ENCODE results near the gene TMOD1. TPM values are rescaled to one million over a fixed set of nuclear protein-coding genes. Genes with fewer than 3 reads are reported as not detected.
A peak's percentile ranks its signal among the peaks of the same experiment; 100 is the strongest.
"Not testable (repeated sequence)": the region's sequence is repeated elsewhere in the genome, so short reads cannot be mapped to it uniquely, and the experiment has no call there.

TMOD1 gene
- total RNA-seq, 1 donor from 2014 or later = 21.1 TPM

DNA sequence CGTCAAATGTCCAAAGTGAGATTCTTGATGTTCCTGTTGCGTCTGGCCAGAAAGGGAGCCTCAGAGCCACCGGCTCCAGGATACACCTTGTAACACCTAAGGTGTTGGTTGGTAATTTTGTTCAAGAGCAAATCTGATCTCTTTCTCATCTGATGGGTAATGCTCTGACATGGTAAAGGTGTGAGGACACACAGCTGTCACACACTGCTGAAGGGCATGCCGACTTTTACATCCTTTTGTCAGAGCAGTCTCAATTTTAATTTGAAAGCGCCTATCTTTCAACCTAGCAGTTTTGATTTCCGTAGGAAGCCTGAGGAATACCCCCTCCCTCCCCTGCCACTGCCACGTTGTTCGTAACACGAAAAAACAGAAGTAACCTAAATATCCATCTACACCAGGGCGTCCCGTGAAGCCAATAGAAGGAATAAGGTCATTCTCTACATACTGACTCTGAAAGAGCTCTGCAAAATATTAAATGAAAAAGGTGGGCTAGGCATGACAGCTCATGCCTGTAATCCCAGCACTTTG is 74.3 kb downstream of the TMOD1 start:
- TF ChIP-seq POLR2AphosphoS5 (IDR thresholded peaks at IDR 0.05; ENCODE audit: insufficient read depth in 1 of 2, low read depth in 1 of 2) = no peak
- TF ChIP-seq, protein P1, sequence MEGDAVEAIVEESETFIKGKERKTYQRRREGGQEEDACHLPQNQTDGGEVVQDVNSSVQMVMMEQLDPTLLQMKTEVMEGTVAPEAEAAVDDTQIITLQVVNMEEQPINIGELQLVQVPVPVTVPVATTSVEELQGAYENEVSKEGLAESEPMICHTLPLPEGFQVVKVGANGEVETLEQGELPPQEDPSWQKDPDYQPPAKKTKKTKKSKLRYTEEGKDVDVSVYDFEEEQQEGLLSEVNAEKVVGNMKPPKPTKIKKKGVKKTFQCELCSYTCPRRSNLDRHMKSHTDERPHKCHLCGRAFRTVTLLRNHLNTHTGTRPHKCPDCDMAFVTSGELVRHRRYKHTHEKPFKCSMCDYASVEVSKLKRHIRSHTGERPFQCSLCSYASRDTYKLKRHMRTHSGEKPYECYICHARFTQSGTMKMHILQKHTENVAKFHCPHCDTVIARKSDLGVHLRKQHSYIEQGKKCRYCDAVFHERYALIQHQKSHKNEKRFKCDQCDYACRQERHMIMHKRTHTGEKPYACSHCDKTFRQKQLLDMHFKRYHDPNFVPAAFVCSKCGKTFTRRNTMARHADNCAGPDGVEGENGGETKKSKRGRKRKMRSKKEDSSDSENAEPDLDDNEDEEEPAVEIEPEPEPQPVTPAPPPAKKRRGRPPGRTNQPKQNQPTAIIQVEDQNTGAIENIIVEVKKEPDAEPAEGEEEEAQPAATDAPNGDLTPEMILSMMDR (IDR thresholded peaks at IDR 0.05) = no peak
- TF ChIP-seq POLR2A (IDR thresholded peaks at IDR 0.05) = no peak
- H3K4me3 ChIP-seq = no peak overlapping the region
- intact Hi-C loops (cut with DNase I) = no loop called here
- H3K27ac ChIP-seq = no peak overlapping the region
- no peaks in the 10 kb centered on the region for H3K27me3 ChIP-seq
- H3K9me3 ChIP-seq = no peaks in the 10 kb centered on the region
- peaks cover 0 to 4% of the 10 kb centered on the region in 2 donors for H3K36me3 ChIP-seq
- peaks cover 23% of the 10 kb centered on the region for H3K4me1 ChIP-seq
- DNase-seq (ENCODE audit: extremely low spot score in 2 of 2) = peak in 1 of 2 donors; percentile 22

DNA sequence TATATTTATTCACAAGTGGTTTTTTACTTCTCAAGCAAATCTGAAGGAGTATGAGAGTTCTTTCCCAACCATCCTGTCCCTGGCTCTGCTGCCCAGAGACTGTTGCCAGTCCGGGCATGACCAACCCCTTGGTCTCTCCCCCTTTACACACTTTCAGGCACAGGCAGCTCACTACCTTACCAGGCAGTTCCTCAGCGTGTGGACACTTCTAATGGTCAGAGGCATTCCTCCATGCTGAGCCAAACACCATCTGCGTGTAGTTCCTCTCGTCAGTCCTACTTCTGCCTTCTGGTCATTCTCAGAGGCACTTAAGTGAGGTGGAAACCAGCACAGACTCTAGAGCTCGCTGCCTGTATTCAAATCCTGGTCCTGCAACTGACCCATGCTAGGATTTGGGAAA is 75.6 kb downstream of the TMOD1 start:
- Histone ChIP-seq H3K9me3 (no peaks in the 10 kb centered on the region), H3K27ac (peak overlapping the region; percentile 20), H3K27me3 (no peaks in the 10 kb centered on the region), H3K4me1 (peaks cover 10% of the 10 kb centered on the region), H3K36me3 (peaks cover 0 to 4% of the 10 kb centered on the region in 2 donors), H3K4me3 (no peak overlapping the region)
- intact Hi-C loops (cut with DNase I) = no loop called here
- no peak for DNase-seq (ENCODE audit: extremely low spot score in 2 of 2)
- TF ChIP-seq POLR2AphosphoS5 (IDR thresholded peaks at IDR 0.05; ENCODE audit: insufficient read depth in 1 of 2, low read depth in 1 of 2) (no peak), POLR2A (IDR thresholded peaks at IDR 0.05) (no peak)
- TF ChIP-seq, protein P1 (IDR thresholded peaks at IDR 0.05) = no peak

DNA sequence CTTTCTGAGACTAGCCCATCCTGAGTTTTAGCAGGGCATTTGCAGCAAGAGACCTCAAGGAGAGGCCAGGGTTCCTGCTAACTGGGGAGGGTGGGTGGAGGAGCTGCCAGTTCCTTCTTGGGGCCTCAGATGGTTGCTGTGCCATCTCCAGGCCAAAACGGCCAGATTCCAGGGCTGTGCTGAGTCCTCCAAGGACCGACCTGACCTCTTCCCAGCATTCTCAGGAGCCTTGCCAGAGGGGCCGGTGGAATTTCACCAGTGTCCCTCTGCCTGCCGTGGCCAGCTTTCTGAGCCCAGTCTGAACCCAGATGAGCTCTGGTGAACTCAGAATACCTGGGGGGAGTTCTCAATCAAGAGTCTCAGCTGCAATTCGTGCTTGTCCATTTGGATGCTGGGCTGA is 77.4 kb downstream of the TMOD1 start:
- intact Hi-C loops (cut with DNase I) = no loop called here
- H3K9me3 ChIP-seq = no peaks in the 10 kb centered on the region
- H3K4me3 ChIP-seq = no peak overlapping the region
- DNase-seq (ENCODE audit: extremely low spot score in 2 of 2) = no peak
- TF ChIP-seq POLR2AphosphoS5 (IDR thresholded peaks at IDR 0.05; ENCODE audit: insufficient read depth in 1 of 2, low read depth in 1 of 2) = no peak
- TF ChIP-seq POLR2A (IDR thresholded peaks at IDR 0.05) = no peak
- TF ChIP-seq, protein P1 (IDR thresholded peaks at IDR 0.05) = no peak
- H3K4me1 ChIP-seq = peaks cover 10% of the 10 kb centered on the region
- peaks cover 0 to 4% of the 10 kb centered on the region in 2 donors for H3K36me3 ChIP-seq
- peak overlapping the region; percentile 51 for H3K27ac ChIP-seq
- H3K27me3 ChIP-seq = no peaks in the 10 kb centered on the region

DNA sequence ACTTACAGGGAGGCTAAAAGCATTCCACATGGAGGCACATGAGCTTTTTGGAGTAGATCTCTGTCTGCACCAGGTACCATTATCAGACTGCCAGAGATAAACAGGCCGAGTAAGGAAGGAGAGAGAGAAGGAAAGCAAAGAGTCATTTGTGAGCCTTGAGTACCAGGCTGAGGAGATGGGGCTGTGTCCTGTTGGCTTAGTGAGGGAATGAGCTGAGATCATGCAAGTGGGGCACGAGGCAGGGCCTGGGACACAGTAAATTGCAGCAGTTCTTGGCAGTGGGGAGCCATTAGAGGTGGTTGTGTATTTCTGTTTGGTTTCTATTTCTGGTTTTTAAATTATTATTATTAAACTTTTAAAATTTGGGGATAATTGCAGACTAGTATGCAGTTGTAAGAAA is 78.4 kb downstream of the TMOD1 start:
- Histone ChIP-seq H3K4me1 (peaks cover 10% of the 10 kb centered on the region), H3K4me3 (no peak overlapping the region), H3K36me3 (peaks cover 0 to 3% of the 10 kb centered on the region in 2 donors), H3K9me3 (no peaks in the 10 kb centered on the region), H3K27ac (peak overlapping the region; percentile 51), H3K27me3 (no peaks in the 10 kb centered on the region)
- intact Hi-C loops (cut with DNase I) = no loop called here
- TF ChIP-seq POLR2AphosphoS5 (IDR thresholded peaks at IDR 0.05; ENCODE audit: insufficient read depth in 1 of 2, low read depth in 1 of 2) (no peak), POLR2A (IDR thresholded peaks at IDR 0.05) (no peak)
- TF ChIP-seq, protein P1 (IDR thresholded peaks at IDR 0.05) = no peak
- no peak for DNase-seq (ENCODE audit: extremely low spot score in 2 of 2)

DNA sequence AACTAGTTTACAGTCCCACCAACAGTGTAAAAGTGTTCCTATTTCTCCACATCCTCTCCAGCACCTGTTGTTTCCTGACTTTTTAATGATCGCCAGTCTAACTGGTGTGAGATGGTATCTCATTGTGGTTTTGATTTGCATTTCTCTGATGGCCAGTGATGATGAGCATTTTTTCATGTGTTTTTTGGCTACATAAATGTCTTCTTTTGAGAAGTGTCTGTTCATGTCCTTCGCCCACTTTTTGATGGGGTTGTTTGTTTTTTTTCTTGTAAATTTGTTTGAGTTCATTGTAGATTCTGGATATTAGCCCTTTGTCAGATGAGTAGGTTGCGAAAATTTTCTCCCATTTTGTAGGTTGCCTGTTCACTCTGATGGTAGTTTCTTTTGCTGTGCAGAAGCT is 80.1 kb downstream of the TMOD1 start:
- H3K27me3 ChIP-seq; H3K27ac ChIP-seq; H3K4me3 ChIP-seq; intact Hi-C loops (cut with DNase I); DNase-seq (ENCODE audit: extremely low spot score in 2 of 2); H3K36me3 ChIP-seq; H3K9me3 ChIP-seq; H3K4me1 ChIP-seq: not testable (repeated sequence)

DNA sequence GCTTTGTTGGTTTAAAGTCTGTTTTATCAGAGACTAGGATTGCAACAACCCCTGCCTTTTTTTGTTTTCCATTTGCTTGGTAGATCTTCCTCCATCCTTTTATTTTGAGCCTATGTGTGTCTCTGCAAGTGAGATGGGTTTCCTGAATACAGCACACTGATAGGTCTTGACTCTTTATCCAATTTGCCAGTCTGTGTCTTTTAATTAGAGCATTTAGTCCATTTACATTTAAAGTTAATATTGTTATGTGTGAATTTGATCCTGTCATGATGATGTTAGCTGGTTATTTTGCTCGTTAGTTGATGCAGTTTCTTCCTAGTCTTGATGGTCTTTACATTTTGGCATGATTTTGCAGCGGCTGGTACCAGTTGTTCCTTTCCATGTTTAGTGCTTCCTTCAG is 83.3 kb downstream of the TMOD1 start:
- intact Hi-C loops (cut with DNase I); H3K27me3 ChIP-seq; H3K4me1 ChIP-seq; H3K9me3 ChIP-seq; H3K4me3 ChIP-seq; H3K27ac ChIP-seq; DNase-seq (ENCODE audit: extremely low spot score in 2 of 2); H3K36me3 ChIP-seq: not testable (repeated sequence)

DNA sequence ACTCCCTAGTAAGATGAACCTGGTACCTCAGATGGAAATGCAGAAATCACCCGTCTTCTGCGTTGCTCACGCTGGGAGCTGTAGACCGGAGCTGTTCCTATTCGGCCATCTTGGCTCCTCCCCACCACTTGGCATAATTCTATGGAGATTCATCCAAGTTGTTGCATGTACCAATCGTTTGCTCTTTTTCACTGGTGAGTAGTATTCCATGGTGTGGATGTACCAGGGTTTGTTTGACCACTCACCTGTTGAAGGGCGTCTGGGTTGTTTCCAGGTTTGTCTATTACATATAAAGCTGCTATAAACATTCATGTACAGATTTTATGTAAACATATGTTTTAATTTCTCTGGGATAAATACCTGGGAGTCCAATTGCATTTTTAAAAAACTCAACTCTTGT is 85.4 kb downstream of the TMOD1 start:
- H3K27me3 ChIP-seq; H3K36me3 ChIP-seq; H3K27ac ChIP-seq; DNase-seq (ENCODE audit: extremely low spot score in 2 of 2); H3K4me1 ChIP-seq; intact Hi-C loops (cut with DNase I); H3K9me3 ChIP-seq; H3K4me3 ChIP-seq: not testable (repeated sequence)

Measured in vagina (tissue), 2 donors.